Activated CD8-positive, alpha-beta T cell treated with anti-CD3 and anti-CD28 coated beads for 36 hours (primary cell): ENCODE data around the gene C16orf90. TPM values are rescaled to one million over a fixed set of nuclear protein-coding genes. Genes with fewer than 3 reads are reported as not detected.

ENCODE experiments used
- ATAC-seq: fragments of 200-7000 bp; cut with Tn5 transposase; one replicate; pipeline ENCODE4 v1.10.0; 2021; ENCODE audit warnings: mild to moderate bottlenecking, moderate library complexity
- CTCF ChIA-PET: fragments of 350-600 bp; sonication (Branson Sonifier 250); formaldehyde crosslinking; loops from one replicate; lab custom pipeline; 2021; ENCODE audit warnings: antibody characterized with exemption; lab: Charles Lee
- POLR2A ChIA-PET: fragments of 350-600 bp; sonication (Branson Sonifier 250); formaldehyde crosslinking; loops from one replicate; lab custom pipeline; 2021; ENCODE audit warnings: antibody characterized with exemption; lab: Charles Lee
- DNase-seq: peaks from one replicate; pipeline ENCODE4 v3.0.0-alpha.2; 2020
- H3K27ac Mint-ChIP-seq: one replicate; pipeline ENCODE4 v1.8.0; 2021; ENCODE audit warnings: mild to moderate bottlenecking, mixed read lengths
- H3K27me3 Mint-ChIP-seq: one replicate; pipeline ENCODE4 v1.8.0; 2021; ENCODE audit warnings: mixed read lengths
- H3K36me3 Mint-ChIP-seq: one replicate; pipeline ENCODE4 v1.8.0; 2021; ENCODE audit warnings: low read depth, mixed read lengths
- H3K4me1 Mint-ChIP-seq: one replicate; pipeline ENCODE4 v1.8.0; 2021; ENCODE audit warnings: low read depth, mixed read lengths
- H3K4me3 Mint-ChIP-seq: one replicate; pipeline ENCODE4 v1.8.0; 2021; ENCODE audit warnings: mild to moderate bottlenecking, moderate library complexity, mixed read lengths
- H3K9me3 Mint-ChIP-seq: one replicate; pipeline ENCODE4 v1.8.0; 2021; ENCODE audit warnings: mixed read lengths
- CTCF ChIP-seq: fragments of 200-600 bp; IDR thresholded peaks from one replicate; pipeline ENCODE4 v1.8.0; 2022; ENCODE audit warnings: antibody characterized with exemption, mild to moderate bottlenecking
- intact Hi-C: fragments of 100-400 bp; cut with micrococcal nuclease; formaldehyde crosslinking; loops from one replicate; pipeline ENCODE4 v1.10.0; 2022
- total RNA-seq, 2 experiments: library from RNA; stranded (reverse); gene quantifications; one replicate each; pipeline ENCODE4 v1.2.3, GENCODE V29; 2021

Gene C16orf90
- total RNA-seq, 2 experiments from 2014 or later = not detected

GRCh38 chr16:3460585-3460984 is 34.7 kb downstream of the C16orf90 start:
- TF ChIP-seq CTCF = no peak
- CTCF ChIA-PET = interaction anchor here (0.9 to 1.7 kb wide), 4 partner anchors 10 to 196 kb away, joined by 3 to 4 read pairs (median 4); partner anchors contain the start of gene CLUAP1
- intact Hi-C loops = no loop called here
- POLR2A ChIA-PET = interaction anchor here (1.3 kb wide), 1 partner anchor 38 kb away, joined by 4 read pairs; no protein-coding TSS in a partner anchor
- Mint-ChIP-seq H3K4me1 (peaks cover 55% of the 10 kb centered on the region), H3K27ac (peak overlapping the region; percentile 68), H3K27me3 (no peaks in the 10 kb centered on the region), H3K9me3 (no peaks in the 10 kb centered on the region), H3K36me3 (peaks cover 9% of the 10 kb centered on the region), H3K4me3 (no peak overlapping the region)
- ATAC-seq (no peak), DNase-seq (no peak)

- TF ChIP-seq CTCF = no peak
- ChIA-PET POLR2A (interaction anchor here (1.1 to 1.3 kb wide), 2 partner anchors 38 to 194 kb away, joined by 3 to 4 read pairs; no protein-coding TSS in a partner anchor), CTCF (interaction anchor here (0.9 to 1.7 kb wide), 2 partner anchors 41 to 194 kb away, joined by 3 to 4 read pairs; partner anchors contain the start of gene CLUAP1)
- intact Hi-C loops = no loop called here
- peaks cover 50% of the 10 kb centered on the region for H3K4me1 Mint-ChIP-seq
- no peak overlapping the region for H3K27ac Mint-ChIP-seq
- ATAC-seq = no peak
- H3K27me3 Mint-ChIP-seq = no peaks in the 10 kb centered on the region
- H3K9me3 Mint-ChIP-seq = no peaks in the 10 kb centered on the region
- H3K4me3 Mint-ChIP-seq = no peak overlapping the region
- peaks cover 6% of the 10 kb centered on the region for H3K36me3 Mint-ChIP-seq
- DNase-seq = no peak
These were observed 35.2 kb downstream of the C16orf90 start for GRCh38 chr16:3460121-3460520.

GRCh38 chr16:3459401-3460090 is 35.7 kb downstream of the C16orf90 start:
- intact Hi-C loops = loop anchor here (5.0 kb wide), 1 partner anchor 177 kb away; the partner anchor contains the start of gene ZNF263
- Mint-ChIP-seq H3K9me3 (no peaks in the 10 kb centered on the region), H3K4me1 (peaks cover 50% of the 10 kb centered on the region), H3K4me3 (peak overlapping the region; percentile 85), H3K27me3 (no peaks in the 10 kb centered on the region), H3K36me3 (peaks cover 6% of the 10 kb centered on the region), H3K27ac (peak overlapping the region; percentile 90)
- POLR2A ChIA-PET = interaction anchor here (1.1 kb wide), 1 partner anchor 193 kb away, joined by 3 read pairs; no protein-coding TSS in a partner anchor
- CTCF ChIA-PET = interaction anchor here (0.9 to 1.7 kb wide), 3 partner anchors 42 to 193 kb away, joined by 3 to 4 read pairs (median 4); partner anchors contain the start of gene CLUAP1
- TF ChIP-seq CTCF = no peak
- ATAC-seq = peak; percentile 10
- peak; percentile 60 for DNase-seq

GRCh38 chr16:3458852-3459361 is 36.4 kb downstream of the C16orf90 start:
- ATAC-seq (peak; percentile 6), DNase-seq (peak; percentile 16)
- no peak for TF ChIP-seq CTCF
- CTCF ChIA-PET = interaction anchor here (1.5 to 1.7 kb wide), 2 partner anchors 42 to 192 kb away, joined by 4 read pairs; partner anchors contain the start of gene CLUAP1
- peak overlapping the region; percentile 90 for H3K27ac Mint-ChIP-seq
- no peaks in the 10 kb centered on the region for H3K9me3 Mint-ChIP-seq
- no peaks in the 10 kb centered on the region for H3K27me3 Mint-ChIP-seq
- intact Hi-C loops = loop anchor here (5.0 kb wide), 1 partner anchor 177 kb away; the partner anchor contains the start of gene ZNF263
- H3K4me3 Mint-ChIP-seq = peak overlapping the region; percentile 85
- peaks cover 46% of the 10 kb centered on the region for H3K4me1 Mint-ChIP-seq
- POLR2A ChIA-PET = interaction anchor here (0.7 to 1.1 kb wide), 2 partner anchors 176 to 192 kb away, joined by 3 read pairs; partner anchors contain the start of gene ZNF263
- peaks cover 2% of the 10 kb centered on the region for H3K36me3 Mint-ChIP-seq
